Endodermal cell (in vitro differentiated cells): ENCODE measurements around the gene POU6F2. TPM values are rescaled to one million over a fixed set of nuclear protein-coding genes. Genes with fewer than 3 reads are reported as not detected.

ENCODE experiments used
- DNase-seq: peaks from one replicate; pipeline ENCODE4 v3.0.0-alpha.2; 2017
- H3K27ac ChIP-seq: 2 replicates; pipeline ENCODE4 v1.5.1; 2013; ENCODE audit warnings: mild to moderate bottlenecking, low read depth, low read length, moderate library complexity
- H3K27me3 ChIP-seq: 2 replicates; pipeline ENCODE4 v1.6.1; 2013; ENCODE audit warnings: mild to moderate bottlenecking, low read length, moderate library complexity; ENCODE audit not compliant: insufficient read depth, control insufficient read depth, poor library complexity, severe bottlenecking
- H3K36me3 ChIP-seq: 2 replicates; pipeline ENCODE4 v1.7.0; 2013; ENCODE audit warnings: mild to moderate bottlenecking, low read length, moderate library complexity; ENCODE audit not compliant: control insufficient read depth, insufficient read depth
- H3K4me1 ChIP-seq: one replicate; pipeline ENCODE4 v1.7.0; 2013; ENCODE audit warnings: low read length; ENCODE audit not compliant: control insufficient read depth, insufficient read depth
- H3K4me3 ChIP-seq: 2 replicates; pipeline ENCODE4 v1.5.1; 2013; ENCODE audit warnings: mild to moderate bottlenecking, low read length, moderate library complexity
- H3K9ac ChIP-seq: 2 replicates; pipeline ENCODE4 v1.6.1; 2013; ENCODE audit warnings: mild to moderate bottlenecking, low read length, moderate library complexity; ENCODE audit not compliant: poor library complexity, severe bottlenecking; ENCODE audit errors: extremely low read depth
- H3K9me3 ChIP-seq: 2 replicates; pipeline ENCODE4 v1.6.1; 2013; ENCODE audit warnings: mild to moderate bottlenecking, low read length, moderate library complexity; ENCODE audit not compliant: control insufficient read depth
- H3K27ac Mint-ChIP-seq: 2 replicates; pipeline ENCODE4 v1.8.0; 2020; ENCODE audit warnings: mixed read lengths
- H3K27me3 Mint-ChIP-seq: 2 replicates; pipeline ENCODE4 v1.8.0; 2021; ENCODE audit warnings: mild to moderate bottlenecking, mixed read lengths; ENCODE audit not compliant: insufficient read depth
- H3K36me3 Mint-ChIP-seq: 2 replicates; pipeline ENCODE4 v1.8.0; 2020; ENCODE audit warnings: low read depth, mixed read lengths
- H3K4me1 Mint-ChIP-seq: 2 replicates; pipeline ENCODE4 v1.8.0; 2020; ENCODE audit warnings: mixed read lengths
- H3K4me3 Mint-ChIP-seq: 2 replicates; pipeline ENCODE4 v1.8.0; 2020; ENCODE audit warnings: mild to moderate bottlenecking, moderate library complexity, mixed read lengths
- H3K9me3 Mint-ChIP-seq: 2 replicates; pipeline ENCODE4 v1.8.0; 2020; ENCODE audit warnings: mild to moderate bottlenecking, mixed read lengths
- CTCF ChIP-seq: fragments of 200-600 bp; sonication (generic); conservative IDR thresholded peaks from 2 replicates; pipeline ENCODE4 v1.5.0; 2021; ENCODE audit warnings: antibody characterized with exemption, mild to moderate bottlenecking
- WGBS, 2 experiments: methylation state at CpG; one replicate each; pipeline versions ENCODE4 v1.1.5 to v1.1.7; 2013; ENCODE audit warnings: missing lambda C conversion rate in 2 of 2, mixed read lengths in 1 of 2; ENCODE audit not compliant: insufficient coverage in 1 of 2, insufficient read length in 1 of 2; 5-methylcytosine and 5-hydroxymethylcytosine counted together
- total RNA-seq, 2 donors: library from RNA; stranded (reverse); fragmentation: NEBNext Ultra II Directional in 1 of 2; extraction: Animal tissue kit (Norgen Biotek cat#: 25700) in 1 of 2; gene quantifications; 2 replicates in 1 of 2; 3 replicates in 1 of 2; pipeline ENCODE4 v1.2.1, GENCODE V29; 2021

Gene POU6F2
- total RNA-seq, 2 donors from 2014 or later, result 6.0 to 10.0 TPM

GRCh38 chr7:39338716-39339115 is 361.0 kb downstream of the POU6F2 start:
- H3K9me3 Mint-ChIP-seq, result no peaks in the 10 kb centered on the region
- H3K27me3 Mint-ChIP-seq, result no peaks in the 10 kb centered on the region
- no peak for TF ChIP-seq CTCF

GRCh38 chr7:39339591-39339990 is 361.9 kb downstream of the POU6F2 start:
- H3K9me3 Mint-ChIP-seq, result no peaks in the 10 kb centered on the region
- no peaks in the 10 kb centered on the region for H3K27me3 ChIP-seq
- H3K9me3 ChIP-seq, result no peaks in the 10 kb centered on the region
- no peak overlapping the region for H3K9ac ChIP-seq
- H3K36me3 Mint-ChIP-seq, result no peaks in the 10 kb centered on the region
- no peak overlapping the region for H3K4me3 Mint-ChIP-seq
- H3K36me3 ChIP-seq, result no peaks in the 10 kb centered on the region
- H3K4me1 Mint-ChIP-seq, result no peaks in the 10 kb centered on the region
- H3K4me3 ChIP-seq, result no peak overlapping the region
- DNase-seq, result no peak
- no peak overlapping the region for H3K27ac ChIP-seq
- WGBS, 2 experiments, result 91 to 100% methylated on average over 4 to 10 of the region's 10 CpGs
- no peaks in the 10 kb centered on the region for H3K4me1 ChIP-seq
- TF ChIP-seq CTCF, result no peak
- no peaks in the 10 kb centered on the region for H3K27me3 Mint-ChIP-seq
- H3K27ac Mint-ChIP-seq, result no peak overlapping the region

More at GRCh38 chr7:39338716-39339115, 361.0 kb downstream of the POU6F2 start:
- Mint-ChIP-seq H3K36me3 (no peaks in the 10 kb centered on the region), H3K27ac (no peak overlapping the region), H3K4me3 (no peak overlapping the region), H3K4me1 (peaks cover 2% of the 10 kb centered on the region)
- no peak for DNase-seq
- H3K27me3 ChIP-seq, result no peaks in the 10 kb centered on the region
- H3K4me3 ChIP-seq, result no peak overlapping the region
- no peak overlapping the region for H3K27ac ChIP-seq
- no peaks in the 10 kb centered on the region for H3K9me3 ChIP-seq
- no peaks in the 10 kb centered on the region for H3K4me1 ChIP-seq
- no peaks in the 10 kb centered on the region for H3K36me3 ChIP-seq
- 94 to 100% methylated on average over 2 of the region's 2 CpGs for WGBS, 2 experiments
- H3K9ac ChIP-seq, result no peak overlapping the region

GRCh38 chr7:39341083-39341482 is 363.4 kb downstream of the POU6F2 start:
- Mint-ChIP-seq H3K4me3 (no peak overlapping the region), H3K27ac (no peak overlapping the region), H3K9me3 (no peaks in the 10 kb centered on the region), H3K36me3 (no peaks in the 10 kb centered on the region), H3K4me1 (no peaks in the 10 kb centered on the region), H3K27me3 (no peaks in the 10 kb centered on the region)
- Histone ChIP-seq H3K9me3 (no peaks in the 10 kb centered on the region), H3K36me3 (no peaks in the 10 kb centered on the region), H3K27me3 (no peaks in the 10 kb centered on the region), H3K4me1 (no peaks in the 10 kb centered on the region), H3K4me3 (no peak overlapping the region), H3K9ac (no peak overlapping the region), H3K27ac (no peak overlapping the region)
- WGBS, 2 experiments, result 89 to 96% methylated on average over 5 of the region's 5 CpGs
- no peak for TF ChIP-seq CTCF
- no peak for DNase-seq
